ENCODE data around the gene RBM41. TPM values are rescaled to one million over a fixed set of nuclear protein-coding genes. Genes with fewer than 3 reads are reported as not detected.

Gene RBM41
- total and polyA plus RNA-seq, 2 donors (not counting 3 experiments of a cell fraction or from before 2014, with no cell fraction given): 1.5 to 16.0 TPM

DNA sequence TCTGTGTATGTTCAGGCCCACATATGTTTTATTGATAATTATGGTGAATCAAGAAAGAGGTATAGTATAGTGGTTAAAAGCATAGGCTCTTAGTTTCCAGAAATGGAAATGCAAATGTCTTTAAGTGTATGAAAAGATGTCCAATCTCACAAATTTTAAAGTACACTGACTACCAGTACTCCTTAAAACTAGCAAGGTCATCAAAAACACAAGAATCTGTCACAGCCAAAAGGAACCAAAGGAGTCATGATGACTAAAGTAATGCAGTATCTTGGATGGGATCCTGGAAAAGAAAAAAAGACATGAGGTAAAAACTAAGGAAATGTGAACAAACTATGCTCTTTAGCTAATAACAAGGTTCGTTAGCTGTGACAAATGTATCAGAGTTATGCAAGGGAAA, 661 bp upstream of the RBM41 start:
- Histone ChIP-seq H3K4me2 (ENCODE audit: insufficient read depth, low read length) (peak overlapping the region; percentile 80), H2AFZ (ENCODE audit: low read depth, low read length) (peak overlapping the region; percentile 98), H3K79me2 (ENCODE audit: control insufficient read depth, insufficient read depth, low read length) (peaks cover 3% of the 10 kb centered on the region), H3K9ac (replicated peaks; ENCODE audit: extremely low read depth, insufficient read depth, low read length) (no peak overlapping the region), H3K27me3 (ENCODE audit: control insufficient read depth in 2 of 2, insufficient read depth in 2 of 2, low read length in 2 of 2) (no peaks in the 10 kb centered on the region), H3K27ac (ENCODE audit: insufficient read depth, low read depth, low read length) (no peak overlapping the region), H3K4me1 (ENCODE audit: control insufficient read depth, extremely low read depth, insufficient read depth, low read length) (peaks cover 6% of the 10 kb centered on the region), H4K20me1 (replicated peaks; ENCODE audit: control insufficient read depth, extremely low read depth, insufficient read depth, low read length) (no peaks in the 10 kb centered on the region), H3K9me3 (replicated peaks; ENCODE audit: control insufficient read depth, insufficient read depth, low read length) (no peaks in the 10 kb centered on the region), H3K9me1 (replicated peaks; ENCODE audit: control insufficient read depth, extremely low read depth, insufficient read depth, low read length) (no peaks in the 10 kb centered on the region), H3K36me3 (ENCODE audit: control insufficient read depth in 2 of 2, extremely low read depth in 1 of 2, insufficient read depth in 2 of 2, low read length in 2 of 2) (peaks cover 0 to 4% of the 10 kb centered on the region in 2 experiments), H3K4me3 (replicated peaks in 1 of 3; ENCODE audit: insufficient read depth in 1 of 3, low read depth in 1 of 3, low read length in 3 of 3) (no peak overlapping the region)
- CTCF ChIA-PET: no interaction called here
- dilution Hi-C loops (cut with MboI; ENCODE audit: extremely low pct_ligation_motif_present, low sequenced_read_pairs): no loop called here
- FAIRE-seq (no peak), DNase-seq (ENCODE audit: low read depth, low spot score) (no peak)
- intact Hi-C loops (cut with micrococcal nuclease): loop anchor here (5.0 kb wide), 1 partner anchor 88 kb away; the partner anchor contains the start of genes DNAAF6 and NUP62CL
- POLR2A ChIA-PET: no interaction called here
- TF ChIP-seq, protein P1, sequence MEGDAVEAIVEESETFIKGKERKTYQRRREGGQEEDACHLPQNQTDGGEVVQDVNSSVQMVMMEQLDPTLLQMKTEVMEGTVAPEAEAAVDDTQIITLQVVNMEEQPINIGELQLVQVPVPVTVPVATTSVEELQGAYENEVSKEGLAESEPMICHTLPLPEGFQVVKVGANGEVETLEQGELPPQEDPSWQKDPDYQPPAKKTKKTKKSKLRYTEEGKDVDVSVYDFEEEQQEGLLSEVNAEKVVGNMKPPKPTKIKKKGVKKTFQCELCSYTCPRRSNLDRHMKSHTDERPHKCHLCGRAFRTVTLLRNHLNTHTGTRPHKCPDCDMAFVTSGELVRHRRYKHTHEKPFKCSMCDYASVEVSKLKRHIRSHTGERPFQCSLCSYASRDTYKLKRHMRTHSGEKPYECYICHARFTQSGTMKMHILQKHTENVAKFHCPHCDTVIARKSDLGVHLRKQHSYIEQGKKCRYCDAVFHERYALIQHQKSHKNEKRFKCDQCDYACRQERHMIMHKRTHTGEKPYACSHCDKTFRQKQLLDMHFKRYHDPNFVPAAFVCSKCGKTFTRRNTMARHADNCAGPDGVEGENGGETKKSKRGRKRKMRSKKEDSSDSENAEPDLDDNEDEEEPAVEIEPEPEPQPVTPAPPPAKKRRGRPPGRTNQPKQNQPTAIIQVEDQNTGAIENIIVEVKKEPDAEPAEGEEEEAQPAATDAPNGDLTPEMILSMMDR (IDR thresholded peaks at IDR 0.05; ENCODE audit: extremely low read depth in 1 of 2, insufficient read depth in 1 of 2, low read depth in 1 of 2, low read length in 2 of 2): no peak
- TF ChIP-seq POLR2A (IDR thresholded peaks at IDR 0.05; ENCODE audit: low read depth, low read length): no peak
- TF ChIP-seq JUN (IDR thresholded peaks at IDR 0.05; ENCODE audit: borderline replicate concordance, insufficient read depth, insufficient read length, low read depth): no peak
- no peak for TF ChIP-seq MYC (IDR thresholded peaks at IDR 0.05; ENCODE audit: low read depth, low read length)
- TF ChIP-seq, protein P2, sequence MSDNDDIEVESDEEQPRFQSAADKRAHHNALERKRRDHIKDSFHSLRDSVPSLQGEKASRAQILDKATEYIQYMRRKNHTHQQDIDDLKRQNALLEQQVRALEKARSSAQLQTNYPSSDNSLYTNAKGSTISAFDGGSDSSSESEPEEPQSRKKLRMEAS (IDR thresholded peaks at IDR 0.05; ENCODE audit: insufficient read depth, insufficient read length): no peak
- no TSS peak for BruUV-seq (replicated peaks)

DNA sequence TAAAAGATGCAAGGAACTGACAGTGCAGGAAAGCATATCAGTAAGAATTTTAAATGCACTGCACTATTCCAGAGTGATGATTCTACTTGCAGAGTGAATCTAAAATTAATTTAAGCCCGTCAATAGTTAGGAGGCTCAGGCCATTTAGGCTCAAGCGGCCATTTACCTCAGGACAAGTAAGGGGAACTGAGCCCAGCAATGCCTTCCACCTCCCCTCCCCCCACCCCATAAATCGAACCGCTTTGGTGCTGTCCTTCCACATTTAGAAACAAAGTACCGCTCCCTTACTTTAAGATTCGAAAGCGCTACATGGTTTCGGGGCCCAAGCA, 665 bp downstream of the RBM41 start:
- ChIA-PET CTCF (no interaction called here), POLR2A (no interaction called here)
- peaks cover 6% of the 10 kb centered on the region for H3K4me1 ChIP-seq (ENCODE audit: control insufficient read depth, extremely low read depth, insufficient read depth, low read length)
- no peaks in the 10 kb centered on the region for H3K27me3 ChIP-seq (ENCODE audit: control insufficient read depth in 2 of 2, insufficient read depth in 2 of 2, low read length in 2 of 2)
- no peaks in the 10 kb centered on the region for H3K9me1 ChIP-seq (replicated peaks; ENCODE audit: control insufficient read depth, extremely low read depth, insufficient read depth, low read length)
- H4K20me1 ChIP-seq (replicated peaks; ENCODE audit: control insufficient read depth, extremely low read depth, insufficient read depth, low read length): no peaks in the 10 kb centered on the region
- intact Hi-C loops (cut with micrococcal nuclease) (loop anchor here (5.0 kb wide), 1 partner anchor 89 kb away; the partner anchor contains the start of genes DNAAF6 and NUP62CL), dilution Hi-C loops (cut with MboI; ENCODE audit: extremely low pct_ligation_motif_present, low sequenced_read_pairs) (no loop called here)
- no peak for TF ChIP-seq MYC (IDR thresholded peaks at IDR 0.05; ENCODE audit: low read depth, low read length)
- peak overlapping the region; percentile 82 to 92 (median 90) for H3K4me3 ChIP-seq (replicated peaks in 1 of 3; ENCODE audit: insufficient read depth in 1 of 3, low read depth in 1 of 3, low read length in 3 of 3)
- H3K27ac ChIP-seq (ENCODE audit: insufficient read depth, low read depth, low read length): peak overlapping the region; percentile 68
- H3K4me2 ChIP-seq (ENCODE audit: insufficient read depth, low read length): peak overlapping the region; percentile 80
- peaks cover 3% of the 10 kb centered on the region for H3K79me2 ChIP-seq (ENCODE audit: control insufficient read depth, insufficient read depth, low read length)
- peaks cover 0 to 4% of the 10 kb centered on the region in 2 experiments for H3K36me3 ChIP-seq (ENCODE audit: control insufficient read depth in 2 of 2, extremely low read depth in 1 of 2, insufficient read depth in 2 of 2, low read length in 2 of 2)
- DNase-seq (ENCODE audit: low read depth, low spot score) (peak; percentile 10), FAIRE-seq (peak; percentile 40)
- H3K9me3 ChIP-seq (replicated peaks; ENCODE audit: control insufficient read depth, insufficient read depth, low read length): no peaks in the 10 kb centered on the region
- peak overlapping the region; percentile 75 for H3K9ac ChIP-seq (replicated peaks; ENCODE audit: extremely low read depth, insufficient read depth, low read length)
- H2AFZ ChIP-seq (ENCODE audit: low read depth, low read length): peak overlapping the region; percentile 92
- no TSS peak for BruUV-seq (replicated peaks)
